Myocyte (in vitro differentiated cells): Measurements from ENCODE around the gene OTUD1. TPM values are rescaled to one million over a fixed set of nuclear protein-coding genes. Genes with fewer than 3 reads are reported as not detected.

Experiments
- DNase-seq: peaks from one replicate; pipeline ENCODE4 v3.0.0-alpha.2; 2012; ENCODE audit warnings: low read depth
- microRNA counts: library from miRNA; unstranded; fragments of <30 nt; microRNA quantifications from one replicate; lab custom pipeline; 2016
- microRNA-seq: library from miRNA; unstranded; fragments of <30 nt; microRNA quantifications from one replicate; pipeline ENCODE4, GENCODE V29; 2016
- total RNA-seq: library from RNA; depleted of rRNA; stranded (reverse); fragments of >200 nt; gene quantifications from 2 replicates; pipeline ENCODE4 v1.2.3, GENCODE V29; 2014

The OTUD1 gene
- total RNA-seq, 1 donor from 2014 or later, result 7.7 TPM

GRCh38 chr10:23467012-23467411, 28.1 kb downstream of the OTUD1 start:
- DNase-seq, result no peak

- no peak for DNase-seq
Measured at GRCh38 chr10:23467548-23467947, 28.7 kb downstream of the OTUD1 start.

GRCh38 chr10:23469596-23470237, 30.8 kb downstream of the OTUD1 start:
- DNase-seq, result no peak

GRCh38 chr10:23472181-23472580, 33.3 kb downstream of the OTUD1 start:
- DNase-seq, result no peak

- DNase-seq, result no peak
Measured at GRCh38 chr10:23474081-23474480, 35.2 kb downstream of the OTUD1 start.

GRCh38 chr10:23474626-23475025, 35.8 kb downstream of the OTUD1 start:
- no peak for DNase-seq

GRCh38 chr10:23478570-23478969, 39.7 kb downstream of the OTUD1 start:
- DNase-seq, result no peak

GRCh38 chr10:23479798-23480473, 41.1 kb downstream of the OTUD1 start:
- no peak for DNase-seq

GRCh38 chr10:23481363-23481961, 42.6 kb downstream of the OTUD1 start:
- no peak for DNase-seq

GRCh38 chr10:23490115-23490514, 51.2 kb downstream of the OTUD1 start:
- no peak for DNase-seq

MicroRNA genes within 50 kb of the gene (microRNA counts, 767-probe panel; counts per million panel counts)
- microRNA hsa-miR-1254 (lab: Ali Mortazavi, UCI), result not detected

Small RNA genes lying within 50 kb of the gene (microRNA-seq; reads per million reads assigned to microRNA genes)
- not detected for gene MIR1254-2

Other genes starting within 250 kb of the OTUD1 start
- not detected in 2 replicates for gene PTF1A, start 246.8 kb upstream of the OTUD1 start, total RNA-seq
- gene C10orf67, start 94.3 kb upstream of the OTUD1 start, total RNA-seq, result not detected in 2 replicates